Subcutaneous adipose tissue (tissue), 4 donors: Measurements from ENCODE around the gene OTULINL. TPM values are rescaled to one million over a fixed set of nuclear protein-coding genes. Genes with fewer than 3 reads are reported as not detected.

Experiments
- CTCF ChIP-seq: fragments of 450-650 bp; IDR thresholded peaks from one replicate; pipeline ENCODE4 v1.5.1; 2016; ENCODE audit warnings: low read depth, mild to moderate bottlenecking, control low read depth, antibody characterized with exemption, moderate library complexity
- total RNA-seq, 4 donors: library from RNA; depleted of rRNA; stranded (reverse); fragments of >200 nt; gene quantifications; one replicate each; pipeline ENCODE4 v1.1.0, GENCODE V29; 2016

OTULINL gene
- total RNA-seq = 10 to 100 TPM in 3 of 4 donors, 1 to 10 TPM in 1; 3.2 to 21.6 (median 17.7) TPM

- TF ChIP-seq CTCF = no peak
Observed at GRCh38 chr5:14581106-14581890, at the start of gene OTULINL. OTULINL (plus strand) TSS chr5:14581792; CDS start chr5:14581895, 103 bp downstream.

GRCh38 chr5:14532180-14532579 lies 49.4 kb upstream of the OTULINL start:
- no peak for TF ChIP-seq CTCF

GRCh38 chr5:14534773-14535172 lies 46.8 kb upstream of the OTULINL start:
- no peak for TF ChIP-seq CTCF

GRCh38 chr5:14545308-14545707 lies 36.3 kb upstream of the OTULINL start:
- TF ChIP-seq CTCF = no peak

- no peak for TF ChIP-seq CTCF
Observed at GRCh38 chr5:14545862-14546261, 35.7 kb upstream of the OTULINL start.

GRCh38 chr5:14547666-14548065 lies 33.9 kb upstream of the OTULINL start:
- TF ChIP-seq CTCF = no peak

- TF ChIP-seq CTCF = no peak
Observed at GRCh38 chr5:14551211-14551610, 30.4 kb upstream of the OTULINL start.
